Erythroblast (primary cell): ENCODE results near the gene CDH6.

Source experiments
- GATA1 ChIP-seq: IDR thresholded peaks from 2 replicates; pipeline ENCODE4 v1.6.1; 2011; ENCODE audit warnings: low read depth, mild to moderate bottlenecking, control low read depth, low read length, moderate library complexity
- POLR2A ChIP-seq: IDR thresholded peaks from 2 replicates; pipeline ENCODE4 v1.6.1; 2011; ENCODE audit warnings: mild to moderate bottlenecking, low read length

- TF ChIP-seq POLR2A = no peak
- TF ChIP-seq GATA1 = no peak
These were observed 21.8 kb downstream of the CDH6 start for GRCh38 chr5:31215236-31215635.
